Caco-2 (cell line): ENCODE data around the gene S100A4. TPM values are rescaled to one million over a fixed set of nuclear protein-coding genes. Genes with fewer than 3 reads are reported as not detected.
A peak's percentile ranks its signal among the peaks of the same experiment; 100 is the strongest.
"Not testable (repeated sequence)": the region's sequence is repeated elsewhere in the genome, so short reads cannot be mapped to it uniquely, and the experiment has no call there.

ENCODE experiments used
- BruUV-seq: library from RNA; stranded (reverse); fragments of 400-500 nt; replicated peaks from 2 replicates; lab custom pipeline; 2021; lab: Mats Ljungman, UMichigan
- CTCF ChIA-PET: fragments of 300-600 bp; sonication (Branson Sonifier 250); formaldehyde crosslinking; loops from one replicate; lab custom pipeline; 2022; ENCODE audit warnings: antibody characterized with exemption; lab: Charles Lee
- POLR2A ChIA-PET: fragments of 300-600 bp; sonication (Branson Sonifier 250); formaldehyde crosslinking; loops from one replicate; lab custom pipeline; 2022; ENCODE audit warnings: antibody characterized with exemption; lab: Charles Lee
- DNase-seq, 2 experiments: peaks; one replicate each; pipeline versions ENCODE4 v3.0.0 to v3.0.0-alpha.2; 2020 to 2022
- H3K27me3 ChIP-seq: replicated peaks from 2 replicates; pipeline ENCODE4 v1.6.0; 2011; ENCODE audit warnings: low read length; ENCODE audit not compliant: control insufficient read depth, insufficient read depth
- H3K36me3 ChIP-seq: 2 replicates; pipeline ENCODE4 v1.5.1; 2011; ENCODE audit warnings: low read length; ENCODE audit not compliant: control insufficient read depth, insufficient read depth
- H3K4me1 ChIP-seq: fragments of 250-450 bp; sonication (Bioruptor Pico); 2 replicates; pipeline ENCODE4 v1.5.1; 2020; ENCODE audit warnings: mild to moderate bottlenecking
- H3K4me3 ChIP-seq: 2 replicates; pipeline ENCODE4 v1.5.1; 2011; ENCODE audit warnings: low read depth, mild to moderate bottlenecking, control low read depth, low read length
- H3K9me3 ChIP-seq: fragments of 250-450 bp; sonication (Bioruptor Pico); 2 replicates; pipeline ENCODE4 v1.5.1; 2020; ENCODE audit warnings: mild to moderate bottlenecking, moderate library complexity
- H3K27ac Mint-ChIP-seq: one replicate; pipeline ENCODE4 v1.8.0; 2022; ENCODE audit warnings: mixed read lengths; ENCODE audit not compliant: unreplicated experiment
- H3K27me3 Mint-ChIP-seq: one replicate; pipeline ENCODE4 v1.8.0; 2022; ENCODE audit warnings: mixed read lengths; ENCODE audit not compliant: insufficient read depth, unreplicated experiment
- H3K36me3 Mint-ChIP-seq: one replicate; pipeline ENCODE4 v1.8.0; 2022; ENCODE audit warnings: mild to moderate bottlenecking, mixed read lengths; ENCODE audit not compliant: insufficient read depth, unreplicated experiment
- H3K4me1 Mint-ChIP-seq: one replicate; pipeline ENCODE4 v1.8.0; 2022; ENCODE audit warnings: low read depth, mixed read lengths; ENCODE audit not compliant: unreplicated experiment
- H3K4me3 Mint-ChIP-seq: one replicate; pipeline ENCODE4 v1.8.0; 2022; ENCODE audit warnings: mild to moderate bottlenecking, moderate library complexity, mixed read lengths; ENCODE audit not compliant: unreplicated experiment
- H3K9me3 Mint-ChIP-seq: one replicate; pipeline ENCODE4 v1.8.0; 2022; ENCODE audit warnings: mixed read lengths; ENCODE audit not compliant: unreplicated experiment
- intact Hi-C: fragments of 100-400 bp; cut with micrococcal nuclease; formaldehyde crosslinking; loops from one replicate; pipeline ENCODE4 v1.10.0; 2022; ENCODE audit not compliant: unreplicated experiment
- total RNA-seq: library from RNA; stranded (reverse); gene quantifications from 2 replicates; pipeline ENCODE4 v1.2.3, GENCODE V29; 2022
- TF ChIP-seq, protein P1 (sequence below), 2 experiments: fragments of 200-600 bp in 1 of 2; IDR thresholded peaks; 1 replicate in 1 of 2; 2 replicates in 1 of 2; pipeline versions ENCODE4 v1.5.1 to v1.8.0; 2011 to 2022; ENCODE audit warnings: antibody characterized with exemption in 1 of 2, control low read depth in 1 of 2, inconsistent platforms in 1 of 2, low read depth in 1 of 2, low read length in 1 of 2, mild to moderate bottlenecking in 1 of 2, moderate library complexity in 1 of 2; ENCODE audit not compliant: insufficient read depth in 1 of 2, severe bottlenecking in 1 of 2, unreplicated experiment in 1 of 2

Gene S100A4
- total RNA-seq, 1 experiment from 2014 or later, result 53.6 TPM

DNA sequence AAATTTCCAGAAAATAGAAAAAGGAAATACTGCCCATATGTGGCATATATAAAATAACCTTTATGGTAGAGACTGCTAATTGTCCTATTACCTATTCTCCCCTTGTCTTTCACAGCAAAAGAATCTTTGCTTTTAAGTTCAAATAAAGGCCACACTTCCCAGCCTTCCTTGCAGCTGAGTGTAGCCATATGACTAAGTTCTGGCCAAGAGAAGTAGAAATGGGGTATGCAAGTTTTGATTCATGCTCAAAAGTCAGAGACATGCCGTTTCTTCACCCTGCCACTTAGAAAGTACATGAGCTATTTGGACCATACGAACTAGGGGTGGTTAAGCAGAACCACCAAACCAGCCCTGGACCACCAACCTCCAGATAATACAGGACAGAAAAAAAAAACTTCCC, 38.4 kb upstream of the S100A4 start:
- H3K36me3 ChIP-seq, result no peaks in the 10 kb centered on the region
- ChIA-PET POLR2A (no interaction called here), CTCF (no interaction called here)
- no peaks in the 10 kb centered on the region for H3K9me3 ChIP-seq
- intact Hi-C loops, result no loop called here
- peaks cover 44% of the 10 kb centered on the region for H3K4me1 ChIP-seq
- no peak overlapping the region for H3K27ac Mint-ChIP-seq
- no peaks in the 10 kb centered on the region for H3K27me3 ChIP-seq
- no peak overlapping the region for H3K4me3 ChIP-seq
- H3K27me3 Mint-ChIP-seq, result no peaks in the 10 kb centered on the region
- H3K4me3 Mint-ChIP-seq, result no peak overlapping the region
- BruUV-seq, result no TSS peak
- no peak for DNase-seq
- peaks cover 5% of the 10 kb centered on the region for H3K36me3 Mint-ChIP-seq
- TF ChIP-seq, protein P1, sequence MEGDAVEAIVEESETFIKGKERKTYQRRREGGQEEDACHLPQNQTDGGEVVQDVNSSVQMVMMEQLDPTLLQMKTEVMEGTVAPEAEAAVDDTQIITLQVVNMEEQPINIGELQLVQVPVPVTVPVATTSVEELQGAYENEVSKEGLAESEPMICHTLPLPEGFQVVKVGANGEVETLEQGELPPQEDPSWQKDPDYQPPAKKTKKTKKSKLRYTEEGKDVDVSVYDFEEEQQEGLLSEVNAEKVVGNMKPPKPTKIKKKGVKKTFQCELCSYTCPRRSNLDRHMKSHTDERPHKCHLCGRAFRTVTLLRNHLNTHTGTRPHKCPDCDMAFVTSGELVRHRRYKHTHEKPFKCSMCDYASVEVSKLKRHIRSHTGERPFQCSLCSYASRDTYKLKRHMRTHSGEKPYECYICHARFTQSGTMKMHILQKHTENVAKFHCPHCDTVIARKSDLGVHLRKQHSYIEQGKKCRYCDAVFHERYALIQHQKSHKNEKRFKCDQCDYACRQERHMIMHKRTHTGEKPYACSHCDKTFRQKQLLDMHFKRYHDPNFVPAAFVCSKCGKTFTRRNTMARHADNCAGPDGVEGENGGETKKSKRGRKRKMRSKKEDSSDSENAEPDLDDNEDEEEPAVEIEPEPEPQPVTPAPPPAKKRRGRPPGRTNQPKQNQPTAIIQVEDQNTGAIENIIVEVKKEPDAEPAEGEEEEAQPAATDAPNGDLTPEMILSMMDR (IDR thresholded peaks at IDR 0.05; ENCODE audit: insufficient read depth in 1 of 2, low read depth in 1 of 2, low read length in 1 of 2, severe bottlenecking in 1 of 2, unreplicated experiment in 1 of 2), result no peak
- H3K9me3 Mint-ChIP-seq, result no peaks in the 10 kb centered on the region
- peaks cover 37% of the 10 kb centered on the region for H3K4me1 Mint-ChIP-seq

DNA sequence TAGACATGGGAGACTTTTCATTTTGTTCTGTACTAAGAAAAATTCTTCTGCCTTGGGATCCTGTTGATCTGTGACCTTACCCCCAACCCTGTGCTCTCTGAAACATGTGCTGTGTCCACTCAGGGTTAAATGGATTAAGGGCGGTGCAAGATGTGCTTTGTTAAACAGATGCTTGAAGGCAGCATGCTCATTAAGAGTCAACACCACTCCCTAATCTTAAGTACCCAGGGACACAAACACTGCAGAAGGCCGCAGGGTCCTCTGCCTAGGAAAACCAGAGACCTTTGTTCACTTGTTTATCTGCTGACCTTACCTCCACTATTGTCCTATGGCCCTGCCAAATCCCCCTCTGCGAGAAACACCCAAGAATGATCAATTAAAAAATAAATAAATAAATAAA, 37.9 kb upstream of the S100A4 start:
- H3K9me3 ChIP-seq, POLR2A ChIA-PET, CTCF ChIA-PET, DNase-seq, H3K9me3 Mint-ChIP-seq, H3K4me3 Mint-ChIP-seq, H3K36me3 ChIP-seq, H3K27ac Mint-ChIP-seq, H3K27me3 Mint-ChIP-seq, H3K4me3 ChIP-seq, BruUV-seq, H3K36me3 Mint-ChIP-seq, H3K27me3 ChIP-seq, intact Hi-C loops: not testable (repeated sequence)
- H3K4me1 Mint-ChIP-seq, result peaks cover 39% of the 10 kb centered on the region
- H3K4me1 ChIP-seq, result peaks cover 47% of the 10 kb centered on the region

DNA sequence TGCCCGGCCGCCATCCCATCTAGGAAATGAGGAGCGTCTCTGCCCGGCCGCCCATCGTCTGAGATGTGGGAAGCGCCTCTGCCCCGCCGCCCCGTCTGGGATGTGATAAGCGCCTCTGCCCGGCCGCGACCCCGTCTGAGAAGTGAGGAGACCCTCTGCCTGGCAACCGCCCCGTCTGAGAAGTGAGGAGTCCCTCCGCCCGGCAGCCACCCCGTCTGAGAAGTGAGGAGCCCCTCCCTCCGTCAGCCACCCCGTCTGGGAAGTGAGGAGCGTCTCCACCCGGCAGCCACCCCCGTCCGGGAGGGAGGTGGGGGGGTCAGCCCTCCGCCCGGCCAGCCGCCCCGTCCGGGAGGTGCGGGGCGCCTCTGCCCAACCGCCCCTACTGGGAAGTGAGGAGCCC, 37.2 kb upstream of the S100A4 start:
- H3K36me3 ChIP-seq, H3K9me3 Mint-ChIP-seq, BruUV-seq, H3K9me3 ChIP-seq, CTCF ChIA-PET, H3K27me3 ChIP-seq, H3K27me3 Mint-ChIP-seq, POLR2A ChIA-PET, DNase-seq, H3K36me3 Mint-ChIP-seq, intact Hi-C loops, H3K4me3 ChIP-seq, H3K27ac Mint-ChIP-seq, H3K4me3 Mint-ChIP-seq: not testable (repeated sequence)
- H3K4me1 ChIP-seq, result peaks cover 47% of the 10 kb centered on the region
- H3K4me1 Mint-ChIP-seq, result peaks cover 39% of the 10 kb centered on the region

DNA sequence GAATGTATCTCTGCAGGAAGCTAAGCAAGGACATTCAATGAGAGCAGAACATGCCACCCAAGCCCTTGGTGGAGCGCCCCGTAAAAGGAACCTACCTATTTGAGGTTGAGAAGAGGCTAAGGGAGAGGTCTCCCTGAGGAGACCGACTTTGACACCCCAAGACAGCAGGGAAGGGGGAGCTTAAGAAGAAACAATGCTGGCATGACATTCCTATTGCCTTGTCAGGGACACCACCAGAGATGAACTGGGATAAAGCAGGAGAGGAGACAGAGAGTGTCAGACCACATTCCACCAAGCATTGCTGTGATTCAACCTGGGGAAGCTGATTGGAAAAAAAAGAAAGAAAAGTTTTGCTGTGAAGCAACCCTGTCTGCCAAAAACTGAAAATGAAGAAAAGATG, 33.3 kb upstream of the S100A4 start:
- CTCF ChIA-PET, result interaction anchor here (0.7 to 1.6 kb wide), 5 partner anchors 13 to 59 kb away, joined by 3 to 7 read pairs (median 5); partner anchors contain the start of gene S100A13
- intact Hi-C loops, result loop anchor here (1.0 to 5.0 kb wide), 2 partner anchors 13 to 93 kb away; partner anchors contain the start of gene ILF2
- no TSS peak for BruUV-seq
- H3K27me3 Mint-ChIP-seq, result no peaks in the 10 kb centered on the region
- peaks cover 20% of the 10 kb centered on the region for H3K36me3 Mint-ChIP-seq
- TF ChIP-seq, protein P1 (IDR thresholded peaks at IDR 0.05; ENCODE audit: insufficient read depth in 1 of 2, low read depth in 1 of 2, low read length in 1 of 2, severe bottlenecking in 1 of 2, unreplicated experiment in 1 of 2), result no peak
- peak; percentile 62 to 63 for DNase-seq
- H3K9me3 Mint-ChIP-seq, result no peaks in the 10 kb centered on the region
- POLR2A ChIA-PET, result interaction anchor here (0.6 to 2.8 kb wide), 6 partner anchors 11 to 56 kb away, joined by 3 to 25 read pairs (median 4); partner anchors contain the start of genes S100A13, S100A14 and S100A16
- Histone ChIP-seq H3K27me3 (no peaks in the 10 kb centered on the region), H3K4me1 (peaks cover 62% of the 10 kb centered on the region), H3K4me3 (no peak overlapping the region), H3K9me3 (no peaks in the 10 kb centered on the region), H3K36me3 (no peaks in the 10 kb centered on the region)
- H3K4me3 Mint-ChIP-seq, result peak overlapping the region; percentile 16
- H3K27ac Mint-ChIP-seq, result peak overlapping the region; percentile 73
- peaks cover 38% of the 10 kb centered on the region for H3K4me1 Mint-ChIP-seq
